ENCODE data around the gene MAGI2.
A peak's percentile ranks its signal among the peaks of the same experiment; 100 is the strongest.
"Not testable (repeated sequence)": the region's sequence is repeated elsewhere in the genome, so short reads cannot be mapped to it uniquely, and the experiment has no call there.

MAGI2 gene

GRCh38 chr7:78607099-78607498, 846.4 kb downstream of the MAGI2 start:
- no peak for DNase-seq

DNA sequence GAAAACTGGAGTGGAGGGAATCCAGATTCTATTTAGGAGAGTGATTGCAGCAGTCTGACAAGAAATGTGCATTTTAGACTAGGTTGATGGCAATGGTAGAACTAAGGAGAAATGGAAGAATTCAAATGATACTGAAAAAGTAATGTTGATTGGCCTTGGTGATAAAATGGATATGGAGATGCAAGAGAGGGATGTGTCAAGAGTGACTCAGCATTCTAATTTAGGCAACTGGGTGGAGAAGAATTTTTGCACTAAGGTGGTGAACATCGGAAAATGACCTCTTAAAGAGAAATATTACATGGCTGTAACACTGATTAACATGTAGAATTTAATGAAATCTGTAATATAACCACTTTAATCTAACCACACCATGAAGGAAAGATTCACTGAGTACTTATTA, 848.3 kb downstream of the MAGI2 start:
- DNase-seq = no peak

GRCh38 chr7:78601728-78602127, 851.7 kb downstream of the MAGI2 start:
- no peak for DNase-seq

- DNase-seq = no peak
These were observed 859.3 kb downstream of the MAGI2 start for GRCh38 chr7:78594156-78594555.

DNA sequence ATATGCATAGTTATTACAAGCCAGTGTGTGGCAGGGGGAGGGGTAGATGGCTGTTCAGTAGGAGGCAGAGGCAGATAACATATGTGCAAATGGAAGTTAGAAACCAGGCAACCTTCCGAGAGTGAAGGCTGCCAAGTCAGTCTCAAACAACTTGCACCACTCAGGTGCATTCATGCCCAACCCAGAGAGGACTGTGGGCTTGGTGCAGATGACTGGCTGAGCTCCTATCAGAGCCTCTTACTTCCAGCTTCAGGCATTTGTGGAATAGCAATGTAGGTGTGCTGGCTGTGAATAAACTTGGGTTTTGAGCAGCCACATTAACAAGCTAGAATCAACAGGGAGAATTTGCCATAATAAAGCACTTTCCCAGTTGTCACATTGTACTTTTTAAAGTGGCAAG, 865.1 kb downstream of the MAGI2 start:
- no peak for DNase-seq

- no peak for DNase-seq
These were observed 865.9 kb downstream of the MAGI2 start for GRCh38 chr7:78587443-78588044.

DNA sequence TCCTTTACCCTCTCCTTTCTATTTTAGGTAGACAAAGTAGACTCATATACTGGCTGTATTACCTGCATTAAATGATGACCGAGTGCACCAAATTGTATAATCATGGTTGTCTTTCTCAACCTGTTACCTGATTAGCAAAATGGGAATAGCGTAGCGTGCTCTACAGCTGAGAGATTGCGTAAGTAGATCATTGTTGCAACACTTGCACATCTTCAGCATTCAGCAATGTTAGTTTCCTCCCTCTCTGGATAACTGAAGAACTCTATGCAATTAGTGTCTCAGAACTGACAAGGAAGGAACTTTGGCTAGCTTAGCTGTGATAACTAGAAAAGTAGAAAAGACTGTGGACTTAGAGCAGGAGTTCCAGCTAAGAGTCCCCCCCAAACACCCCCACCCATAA, 867.5 kb downstream of the MAGI2 start:
- DNase-seq = no peak

- DNase-seq = no peak
These were observed 874.8 kb downstream of the MAGI2 start for GRCh38 chr7:78578686-78579085.

- DNase-seq = not testable (repeated sequence)
These were observed 876.1 kb downstream of the MAGI2 start for GRCh38 chr7:78577174-78577952.

DNA sequence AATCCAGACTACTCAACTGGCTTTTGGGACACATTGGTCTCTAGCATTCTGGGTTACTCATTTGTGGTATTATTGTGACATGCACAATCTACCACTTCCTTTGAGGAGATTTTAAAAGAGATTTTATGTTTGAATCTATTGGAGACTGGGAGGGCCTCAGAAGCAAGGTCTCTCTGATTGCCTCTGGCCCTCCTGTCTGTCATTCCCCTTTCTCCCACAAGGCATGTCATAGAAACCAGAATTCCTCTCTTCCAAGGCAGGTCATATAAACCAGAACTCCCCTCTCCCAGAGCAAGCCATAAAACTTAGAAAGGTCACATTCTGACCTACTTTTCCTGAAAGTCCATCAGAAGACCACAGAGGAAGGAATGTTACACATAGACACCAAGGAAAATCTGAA, 877.2 kb downstream of the MAGI2 start:
- DNase-seq = peak in 1 of 5 experiments; percentile 57

- no peak for DNase-seq
These were observed 882.2 kb downstream of the MAGI2 start for GRCh38 chr7:78571292-78571691.

GRCh38 chr7:78568690-78569089, 884.8 kb downstream of the MAGI2 start:
- DNase-seq = no peak

DNA sequence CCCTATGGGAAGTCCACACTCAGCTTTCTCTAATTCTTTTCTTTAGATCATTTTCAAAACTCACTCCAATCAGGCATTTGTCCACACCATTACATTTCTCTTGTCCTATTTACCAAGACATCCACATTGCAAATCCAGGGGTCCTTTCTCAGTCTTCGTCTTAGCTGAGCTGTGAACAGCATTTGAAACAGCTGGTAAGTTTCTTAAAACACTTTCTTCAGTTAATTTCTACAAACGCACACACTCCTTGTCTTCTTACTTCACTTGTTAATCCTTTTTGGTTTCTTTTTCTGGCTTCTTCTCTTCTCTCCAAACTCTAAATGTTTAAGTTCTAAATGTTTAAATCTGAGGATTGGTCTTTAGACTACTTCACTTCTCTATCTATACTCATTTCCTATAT, 885.6 kb downstream of the MAGI2 start:
- no peak for DNase-seq

DNA sequence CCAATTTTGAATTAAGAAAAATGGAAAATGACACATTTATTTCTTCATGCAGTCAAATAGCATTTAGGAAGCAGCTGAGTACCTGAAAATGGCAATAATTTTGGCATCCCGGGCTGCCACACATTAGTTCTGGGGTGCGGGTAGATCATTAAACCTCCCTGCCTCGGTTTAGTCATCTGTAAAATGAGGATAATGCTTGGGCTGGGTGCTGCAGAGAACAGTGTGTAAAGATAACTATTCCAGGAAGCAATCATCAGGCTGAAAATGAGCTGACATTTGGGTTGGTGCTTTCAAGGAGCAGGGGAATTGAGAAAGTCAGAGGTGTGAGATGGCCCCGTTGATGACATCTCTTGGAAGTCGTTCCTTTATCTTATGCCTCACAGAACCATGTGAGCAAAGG, 887.7 kb downstream of the MAGI2 start:
- DNase-seq = no peak

DNA sequence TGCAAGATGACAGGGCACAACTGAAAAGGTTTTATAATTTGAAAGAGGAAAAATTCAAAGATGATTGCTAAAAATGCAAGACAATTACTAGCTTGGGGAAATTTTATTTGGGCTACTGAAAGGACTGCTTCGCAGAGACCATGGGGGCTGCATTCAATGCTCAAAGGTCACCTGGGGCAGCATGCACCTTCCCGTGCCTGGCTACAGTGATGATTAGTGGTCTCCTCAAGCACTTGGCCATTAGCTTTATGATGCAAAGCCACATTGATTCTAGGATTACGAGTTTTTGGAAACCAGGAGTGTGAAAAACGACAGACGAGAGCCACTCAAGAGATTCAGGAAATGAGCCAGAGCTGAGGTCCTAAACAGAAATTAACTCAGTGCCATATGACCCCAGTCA, 890.3 kb downstream of the MAGI2 start:
- DNase-seq = no peak

DNA sequence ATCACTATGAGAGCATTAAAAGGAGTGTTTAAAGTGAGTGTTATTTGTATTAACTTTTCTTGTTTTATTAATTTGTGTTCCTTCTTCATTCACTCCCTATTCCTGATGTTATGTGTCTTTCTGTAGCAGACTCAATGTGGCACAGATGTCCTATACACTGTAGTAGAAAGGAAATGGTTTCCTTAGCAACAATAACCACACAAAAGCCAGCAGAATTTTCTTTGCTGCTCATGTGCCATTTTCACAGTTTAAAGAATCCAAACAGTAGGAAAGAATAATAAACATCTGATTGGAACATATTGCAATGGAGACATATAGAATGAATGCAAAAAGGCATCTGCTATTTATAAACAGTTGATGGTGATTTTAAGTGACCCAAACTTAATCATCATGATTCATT, 891.3 kb downstream of the MAGI2 start:
- DNase-seq = no peak

DNA sequence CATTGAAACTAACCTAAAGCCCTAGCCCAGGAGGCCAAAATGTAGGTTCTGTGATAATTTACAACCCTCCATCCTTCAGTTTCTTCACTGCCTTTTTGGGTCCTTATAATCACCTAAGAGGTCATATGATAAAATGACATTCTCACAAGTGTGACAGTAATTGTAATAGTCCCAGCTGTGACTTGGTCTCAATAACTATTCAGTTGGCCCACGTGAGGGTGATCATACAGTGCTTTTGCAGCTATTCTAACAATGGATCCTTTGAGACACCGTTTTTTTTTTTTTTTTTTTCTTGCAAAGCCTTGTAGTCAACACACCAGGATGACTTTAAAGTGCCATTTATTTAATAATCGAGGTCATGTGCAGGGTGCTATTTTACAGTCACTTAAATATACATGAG, 894.9 kb downstream of the MAGI2 start:
- DNase-seq = no peak

- no peak for DNase-seq
These were observed 909.5 kb downstream of the MAGI2 start for GRCh38 chr7:78543976-78544375.

DNA sequence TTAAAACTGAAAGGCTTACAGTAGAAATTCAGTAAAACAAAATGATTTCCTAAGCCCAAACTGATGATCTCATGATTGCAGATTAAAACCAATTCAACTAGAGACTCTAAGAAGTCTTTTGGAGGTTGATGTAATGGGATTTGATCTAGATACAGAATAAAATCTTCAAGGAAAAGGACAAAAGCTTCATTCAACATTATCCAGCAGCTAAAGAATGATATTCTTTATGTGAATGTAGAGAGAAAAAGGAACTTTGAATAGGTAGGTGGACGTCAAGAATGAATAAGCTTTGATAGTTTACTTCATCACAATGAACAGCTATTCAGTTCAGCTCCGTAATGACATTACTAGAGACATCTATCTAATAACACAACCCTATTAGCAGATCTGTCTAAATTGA, 910.5 kb downstream of the MAGI2 start:
- DNase-seq = no peak

- no peak for DNase-seq
These were observed 910.9 kb downstream of the MAGI2 start for GRCh38 chr7:78542541-78542940.

DNA sequence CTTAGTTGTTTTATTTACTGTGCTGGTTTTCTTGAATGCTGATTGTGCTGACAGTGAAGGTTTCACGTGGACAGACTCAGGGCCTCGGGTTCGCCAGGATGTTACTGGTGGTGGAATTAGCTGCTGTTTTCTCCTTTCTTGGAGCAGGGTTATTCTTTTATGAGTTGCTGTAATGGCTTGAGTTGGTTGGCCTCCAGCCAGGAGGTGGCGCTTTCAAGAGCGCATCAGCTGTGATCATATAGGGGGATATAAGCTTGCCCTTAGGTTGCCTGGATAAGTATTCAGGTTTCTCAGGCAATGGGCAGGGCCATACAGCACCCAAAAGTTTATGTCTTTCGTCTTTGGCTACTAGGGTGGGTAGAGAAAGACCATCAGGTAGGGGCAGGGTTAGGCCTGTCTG, 913.6 kb downstream of the MAGI2 start:
- no peak for DNase-seq

GRCh38 chr7:78535655-78536054, 917.8 kb downstream of the MAGI2 start:
- no peak for DNase-seq

DNA sequence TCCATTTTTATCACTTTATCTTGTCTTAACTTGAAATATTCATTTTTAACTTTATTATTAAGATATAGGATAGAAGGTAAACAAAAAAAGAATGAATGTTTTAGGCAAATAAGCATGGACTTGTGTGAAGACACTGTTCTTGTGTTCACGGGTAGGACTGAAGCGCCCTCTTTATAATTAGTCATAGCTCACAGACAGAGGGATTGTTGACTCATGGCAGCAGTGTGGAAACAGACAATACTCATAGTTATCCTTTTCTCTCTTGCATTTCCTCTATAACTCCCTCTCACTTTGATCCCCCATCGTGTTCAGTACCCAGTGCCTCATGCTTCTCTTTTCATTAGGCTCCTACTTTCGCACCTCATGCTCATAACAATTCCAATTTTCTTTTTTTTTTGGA, 923.1 kb downstream of the MAGI2 start:
- no peak for DNase-seq

DNA sequence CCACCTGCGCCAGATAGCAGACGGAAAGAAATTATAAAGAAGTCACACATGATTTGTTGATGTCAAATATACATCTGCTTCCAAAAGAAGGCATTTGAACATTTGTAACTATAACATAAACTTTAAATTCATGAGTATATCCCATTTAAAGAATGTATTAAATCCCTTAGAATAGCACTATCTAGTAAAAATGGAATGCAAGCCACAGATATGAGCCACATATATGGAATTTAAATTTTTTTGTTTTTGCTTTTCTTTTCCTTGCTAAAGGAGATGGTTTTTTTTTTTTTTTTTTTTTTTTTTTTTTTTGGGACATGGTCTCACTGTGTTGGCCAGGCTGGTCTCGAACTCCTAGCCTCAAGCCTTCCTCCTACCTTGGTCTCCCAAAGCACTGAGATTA, 924.1 kb downstream of the MAGI2 start:
- no peak for DNase-seq

- no peak for DNase-seq
These were observed 924.5 kb downstream of the MAGI2 start for GRCh38 chr7:78528964-78529363.
